Measurements from ENCODE around the gene UBXN6.

Gene UBXN6

DNA sequence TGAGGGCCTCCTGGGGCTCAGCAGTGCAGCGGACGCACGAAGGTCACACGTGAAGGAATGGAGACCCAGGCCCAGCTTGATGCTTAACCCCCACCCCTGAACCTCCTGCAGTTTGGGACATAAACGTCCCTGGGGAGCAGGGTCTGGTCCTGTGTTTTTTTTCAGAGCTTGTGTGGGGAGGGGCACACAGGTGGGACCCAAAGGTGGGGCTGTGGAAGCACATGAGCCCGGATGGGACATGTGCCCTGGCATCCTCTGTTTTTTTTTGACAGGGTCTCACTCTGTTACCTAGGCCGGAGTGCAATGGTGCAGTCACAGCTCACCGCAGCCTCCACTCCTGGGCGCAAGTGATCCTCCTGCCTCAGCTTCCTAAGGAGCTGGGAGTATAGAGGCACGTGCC, 20.5 kb downstream of the UBXN6 start:
- no peak for DNase-seq

DNA sequence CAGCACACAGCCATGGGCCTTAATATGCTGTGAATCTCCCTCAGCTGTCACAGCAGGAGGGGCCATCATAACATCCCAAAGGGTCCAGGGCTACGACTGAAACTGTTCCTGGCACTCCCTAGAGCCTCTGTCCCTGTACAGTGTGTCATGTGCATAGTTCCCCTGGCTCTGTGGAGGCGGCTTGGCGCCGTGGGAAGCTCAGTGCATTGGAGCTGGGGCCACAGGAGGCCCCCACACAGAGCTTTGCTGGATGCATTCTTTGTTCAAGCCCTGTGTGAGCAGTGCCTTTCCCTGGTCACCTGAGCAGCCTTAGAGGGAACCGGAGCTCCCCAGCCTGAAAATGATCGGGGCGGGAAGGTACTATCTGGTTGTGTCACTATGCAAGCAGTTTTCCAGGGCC, 21.4 kb downstream of the UBXN6 start:
- no peak for DNase-seq

DNA sequence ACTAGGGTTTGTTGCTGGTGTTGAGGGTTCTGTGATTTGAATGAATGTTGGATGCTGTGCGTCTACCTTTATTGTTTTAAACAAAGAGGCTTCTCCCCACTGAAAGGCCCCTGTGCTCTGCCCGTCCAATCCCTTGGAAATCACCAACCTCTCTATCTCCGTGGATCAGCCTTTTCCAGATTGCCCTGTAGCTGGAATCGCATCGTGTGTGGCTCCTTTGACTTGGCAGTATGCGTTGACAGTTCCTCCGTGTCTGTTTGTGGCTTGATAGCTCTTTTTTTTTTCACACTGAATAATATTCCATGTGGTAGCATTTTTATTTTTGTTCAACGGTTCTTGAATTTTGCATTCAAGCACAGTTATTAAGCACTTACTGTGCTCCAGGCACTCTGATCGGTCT, 23.2 kb downstream of the UBXN6 start:
- no peak for DNase-seq

DNA sequence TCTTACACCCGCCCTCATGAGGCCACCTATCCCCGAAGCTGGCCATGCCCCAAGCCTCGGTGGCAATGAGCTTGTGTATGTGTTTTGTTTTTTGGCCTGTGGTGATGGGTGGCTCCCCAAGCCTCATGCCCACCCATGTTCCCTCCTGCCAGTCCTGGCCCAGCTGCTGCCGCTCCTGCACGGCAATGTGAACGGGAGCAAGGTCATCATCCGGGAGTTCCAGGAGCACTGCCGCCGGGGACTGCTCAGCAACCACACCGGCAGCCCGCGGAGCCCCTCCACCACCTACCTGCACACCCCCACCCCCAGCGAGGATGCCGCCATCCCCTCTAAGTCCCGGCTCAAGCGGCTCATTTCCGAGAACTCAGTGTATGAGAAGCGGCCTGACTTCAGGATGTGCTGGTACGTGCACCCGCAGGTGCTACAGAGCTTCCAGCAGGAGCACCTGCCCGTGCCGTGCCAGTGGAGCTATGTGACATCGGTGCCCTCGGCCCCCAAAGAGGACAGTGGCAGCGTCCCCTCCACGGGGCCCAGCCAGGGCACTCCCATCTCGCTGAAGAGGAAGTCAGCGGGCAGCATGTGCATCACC, 24.6 kb downstream of the UBXN6 start:
- no peak for DNase-seq

DNA sequence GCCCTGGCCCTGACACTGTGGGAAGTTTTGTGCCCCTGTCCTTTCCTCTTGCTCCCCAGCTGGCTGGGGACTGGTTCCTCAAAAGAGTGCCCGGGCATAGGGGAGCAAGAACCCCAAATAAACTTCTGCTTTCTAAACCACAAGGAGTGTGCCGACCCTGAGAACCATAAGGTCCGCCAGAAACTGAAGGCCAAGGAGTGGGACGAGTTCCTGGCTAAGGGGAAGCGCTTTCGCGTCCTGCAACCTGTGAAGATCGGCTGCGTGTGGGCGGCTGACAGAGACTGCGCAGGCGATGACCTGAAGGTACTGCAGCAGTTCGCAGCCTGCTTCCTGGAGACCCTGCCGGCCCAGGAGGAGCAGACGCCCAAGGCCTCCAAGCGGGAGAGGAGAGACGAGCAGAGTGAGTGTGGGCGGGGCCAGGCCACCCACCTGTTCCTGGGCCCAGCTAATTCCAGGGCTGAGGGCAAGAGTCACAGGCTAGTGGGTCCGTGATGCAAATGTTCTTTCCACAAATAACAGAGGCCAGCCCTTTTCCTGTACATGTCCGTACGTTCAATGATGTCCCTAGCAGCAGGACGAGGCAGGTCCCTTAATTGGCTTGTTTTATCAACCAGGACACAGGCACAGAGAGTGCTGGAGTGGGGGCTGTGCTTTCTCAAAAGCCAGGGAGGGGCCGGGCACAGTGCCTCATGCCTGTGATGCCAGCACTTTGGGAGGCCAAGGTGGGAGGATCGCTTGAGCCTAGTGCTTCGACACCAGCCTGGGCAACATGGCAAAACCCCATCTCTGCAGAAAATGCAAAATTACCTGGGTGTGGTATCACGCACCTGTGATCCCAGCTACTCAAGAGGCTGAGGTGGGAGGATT, 25.6 kb downstream of the UBXN6 start:
- no peak for DNase-seq

DNA sequence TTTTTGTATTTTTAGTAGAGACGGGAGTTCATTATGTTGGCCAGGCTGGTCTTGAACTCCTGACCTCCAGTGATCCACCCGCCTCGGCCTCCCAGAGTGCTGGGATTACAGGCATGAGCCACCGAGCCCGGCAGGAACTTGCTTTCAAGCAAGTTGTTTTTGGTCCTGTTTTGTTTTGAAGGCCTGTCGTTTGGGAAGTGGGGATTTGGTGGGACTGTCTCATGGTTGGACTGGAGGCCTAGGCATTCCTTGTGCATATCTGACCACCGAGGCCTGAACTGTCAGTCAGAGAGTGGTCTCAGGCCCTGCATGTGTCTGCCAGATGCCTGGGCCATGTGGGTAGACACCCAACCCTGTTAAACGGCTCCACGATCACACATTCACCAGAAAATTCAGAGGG, 26.3 kb downstream of the UBXN6 start:
- DNase-seq: no peak

DNA sequence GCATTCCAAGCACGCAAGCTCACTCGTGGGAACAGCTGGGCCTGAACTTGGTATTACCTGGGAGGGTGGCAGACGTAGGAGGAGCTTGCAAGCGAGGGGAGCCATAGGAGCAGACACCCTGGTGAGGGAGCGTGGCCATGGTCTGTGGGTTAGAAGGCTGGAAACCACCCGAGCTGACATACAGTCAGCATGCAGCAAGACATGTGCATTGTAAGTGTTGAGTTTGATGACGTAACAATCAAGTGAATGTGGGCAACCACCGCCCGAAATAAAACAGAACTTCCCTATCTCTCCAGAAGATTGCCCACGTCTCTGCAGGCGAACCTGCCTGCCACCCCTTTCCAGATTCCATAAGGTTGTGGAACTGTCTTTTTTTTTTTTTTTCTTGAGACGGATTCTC, 26.8 kb downstream of the UBXN6 start:
- no peak for DNase-seq

DNA sequence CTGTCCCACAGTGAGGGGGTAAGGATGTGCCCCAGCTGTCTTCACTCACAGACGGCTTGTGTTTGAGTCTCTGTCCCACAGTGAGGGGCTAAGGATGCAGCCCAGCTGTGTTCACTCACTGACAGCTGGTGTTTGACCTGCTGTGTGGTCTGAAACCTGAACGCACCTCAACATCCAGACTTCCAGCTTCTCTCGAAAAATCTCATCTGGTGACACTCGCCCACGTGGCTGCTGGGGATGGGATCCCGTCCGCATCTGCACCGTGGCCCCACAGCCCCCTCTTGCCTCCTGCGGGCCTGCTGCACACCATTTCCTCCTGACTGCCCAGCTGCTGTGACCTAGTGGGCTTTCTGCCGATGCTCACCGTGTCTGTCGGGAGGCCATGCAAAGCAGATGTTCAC, 27.8 kb downstream of the UBXN6 start:
- no peak for DNase-seq

DNA sequence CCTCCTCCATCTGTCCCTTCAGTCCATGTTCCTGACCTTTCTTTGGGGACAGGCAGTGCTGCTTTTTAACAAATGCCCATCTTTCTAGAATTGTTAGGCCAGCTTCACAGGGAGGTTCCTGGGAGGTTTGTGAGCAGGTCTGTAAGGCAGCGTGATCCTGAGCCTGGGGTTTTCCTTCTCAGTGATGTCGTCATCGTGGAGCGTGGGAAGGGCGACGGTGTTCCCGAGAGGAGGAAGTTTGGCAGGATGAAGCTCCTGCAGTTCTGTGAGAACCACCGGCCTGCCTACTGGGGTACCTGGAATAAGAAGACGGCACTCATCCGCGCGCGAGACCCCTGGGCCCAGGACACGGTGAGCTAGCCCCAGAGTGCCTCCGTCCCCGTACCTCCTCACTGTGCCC, 28.3 kb downstream of the UBXN6 start:
- DNase-seq: no peak

DNA sequence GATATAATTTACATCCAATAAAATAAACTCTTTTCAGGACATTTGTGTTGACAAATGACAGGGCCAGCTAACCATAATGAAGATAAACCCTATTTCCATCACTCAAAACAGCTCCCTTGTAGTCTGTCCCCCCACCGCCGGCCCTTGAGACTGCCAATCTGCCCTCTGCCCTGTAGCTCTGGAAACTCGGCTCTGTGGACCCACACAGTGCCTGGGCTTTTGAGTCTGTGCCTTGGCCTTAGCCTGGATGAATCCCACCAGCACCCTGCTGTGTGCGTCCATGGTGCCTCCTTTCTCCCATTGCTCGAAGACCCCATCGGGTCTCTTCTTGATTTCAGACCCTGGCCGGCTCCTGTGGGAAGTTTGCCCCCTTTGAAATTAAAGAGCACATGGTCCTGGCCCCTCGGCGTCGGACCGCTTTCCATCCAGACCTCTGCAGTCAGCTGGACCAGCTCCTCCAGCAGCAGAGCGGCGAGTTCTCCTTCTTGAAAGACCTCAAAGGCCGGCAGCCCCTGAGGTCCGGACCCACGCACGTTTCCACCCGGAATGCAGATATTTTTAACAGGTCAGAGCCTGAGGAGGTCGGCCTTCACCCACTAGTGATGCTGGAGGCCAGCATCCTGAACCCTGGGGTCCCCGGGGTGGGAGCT, 29.1 kb downstream of the UBXN6 start:
- DNase-seq: no peak

DNA sequence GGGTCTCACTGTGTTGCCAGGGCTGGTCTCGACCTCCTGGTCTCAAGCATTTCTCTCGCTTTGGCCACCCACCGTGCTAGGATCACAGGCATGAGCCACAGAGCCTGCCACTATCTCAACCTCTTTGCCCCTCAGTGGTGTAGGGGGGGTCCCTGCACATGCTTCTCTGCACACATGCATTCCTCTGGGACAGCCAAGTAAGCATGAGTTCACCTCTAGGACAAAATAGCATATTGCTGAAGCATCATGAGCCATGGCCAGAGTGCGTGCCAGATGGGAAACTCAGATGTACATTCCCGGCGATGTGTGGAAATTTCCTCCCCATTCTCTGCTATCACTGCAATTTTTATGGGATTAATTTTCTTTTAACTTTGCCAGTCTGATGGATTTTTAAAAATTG, 32.1 kb downstream of the UBXN6 start:
- DNase-seq: no peak

DNA sequence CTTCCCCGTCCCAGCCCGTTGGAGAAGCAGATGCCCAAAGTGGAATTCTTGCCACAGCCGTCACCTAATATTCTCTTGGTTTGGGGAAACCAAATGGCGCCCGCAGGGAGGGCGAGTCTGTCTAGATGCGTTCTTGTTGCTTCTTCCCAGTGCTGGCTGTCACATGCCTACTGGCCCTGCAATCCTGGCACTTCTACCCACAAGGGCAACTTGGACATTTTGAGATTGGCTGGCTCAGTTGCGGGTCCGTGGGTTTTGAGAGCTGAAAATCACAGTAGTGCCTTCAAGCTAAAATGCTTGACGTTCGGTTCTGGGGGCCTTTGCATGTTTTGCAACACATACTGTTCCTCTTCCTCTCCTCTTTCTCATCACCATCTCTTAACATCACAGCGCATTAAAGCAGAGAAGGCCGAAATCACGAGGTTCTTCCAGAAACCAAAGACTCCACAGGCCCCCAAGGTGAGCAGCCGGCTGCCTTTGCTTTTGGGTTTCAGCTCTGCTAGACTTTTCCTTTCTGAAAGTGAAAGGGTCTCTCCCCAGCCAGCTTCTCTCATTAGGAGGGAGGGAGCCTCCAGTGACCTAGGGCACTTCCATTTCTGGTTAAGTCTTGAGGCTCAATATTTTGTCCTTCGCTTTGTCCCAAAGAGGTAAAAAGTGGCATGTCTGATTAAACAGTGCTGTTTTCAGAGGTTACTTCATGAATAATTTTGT, 34.0 kb downstream of the UBXN6 start:
- no peak for DNase-seq

DNA sequence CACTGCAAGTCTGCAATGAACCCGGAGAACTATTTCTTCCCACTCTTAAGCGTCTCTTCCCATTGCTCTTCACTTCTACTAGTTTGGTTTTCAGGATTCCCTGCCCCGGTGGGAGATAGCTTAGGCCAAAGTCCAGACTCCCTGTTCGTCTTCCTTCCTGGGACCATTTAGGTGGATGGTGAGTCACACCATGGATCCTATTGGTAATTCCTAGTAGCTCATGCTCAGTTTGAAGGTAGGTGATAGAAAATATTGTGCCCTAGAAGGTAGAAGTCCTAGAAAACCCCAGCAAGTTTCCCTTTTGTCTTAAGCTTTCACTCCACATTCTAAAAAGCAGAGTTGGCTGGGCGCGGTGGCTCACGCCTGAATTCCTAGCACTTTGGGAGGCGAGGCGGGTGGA, 41.3 kb downstream of the UBXN6 start:
- DNase-seq: no peak

DNA sequence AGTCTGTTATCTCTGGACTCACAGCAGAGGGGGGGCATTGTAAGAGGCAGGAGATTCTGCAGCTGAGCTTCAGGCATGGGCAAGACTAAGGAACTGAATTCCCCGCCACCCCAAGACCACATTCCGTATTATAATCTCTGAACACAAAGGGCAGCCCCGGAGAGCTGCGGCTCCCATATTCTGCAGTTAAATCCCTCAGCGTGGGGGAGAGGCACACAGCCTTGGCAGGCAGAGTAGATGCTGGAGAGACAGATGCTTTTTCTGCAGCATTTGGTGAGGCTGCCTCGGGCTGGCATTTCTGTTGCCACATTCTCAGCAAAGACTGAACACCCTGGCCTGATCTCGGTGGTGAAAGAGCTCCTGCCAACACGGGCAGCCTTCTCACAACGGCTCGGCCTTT, 42.2 kb downstream of the UBXN6 start:
- DNase-seq: no peak

DNA sequence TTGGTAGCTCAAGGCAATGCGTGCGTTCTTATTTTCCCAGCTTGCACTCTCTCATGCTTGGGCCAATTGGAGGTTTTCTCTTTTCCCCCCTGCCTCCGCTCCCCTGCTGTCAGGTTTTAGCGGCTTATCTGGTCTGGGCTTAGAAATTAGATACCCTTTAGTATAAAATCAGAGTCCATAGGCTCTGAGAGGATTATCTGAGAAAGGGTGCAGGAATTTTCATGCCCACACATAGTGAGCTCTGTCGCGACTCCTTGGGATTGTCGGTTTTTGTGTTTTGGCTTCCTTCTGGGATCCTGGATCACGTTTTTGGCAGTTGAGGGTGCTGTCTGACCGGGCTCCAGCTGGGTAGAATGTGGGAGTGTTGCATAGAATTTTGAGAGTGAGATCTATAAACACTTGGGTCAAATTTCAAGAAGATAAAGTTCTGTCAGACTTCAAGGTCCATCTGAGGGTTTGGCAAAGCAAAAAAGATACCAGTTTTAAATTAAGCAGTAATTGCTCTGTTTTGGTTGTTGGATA, 42.7 kb downstream of the UBXN6 start:
- no peak for DNase-seq

DNA sequence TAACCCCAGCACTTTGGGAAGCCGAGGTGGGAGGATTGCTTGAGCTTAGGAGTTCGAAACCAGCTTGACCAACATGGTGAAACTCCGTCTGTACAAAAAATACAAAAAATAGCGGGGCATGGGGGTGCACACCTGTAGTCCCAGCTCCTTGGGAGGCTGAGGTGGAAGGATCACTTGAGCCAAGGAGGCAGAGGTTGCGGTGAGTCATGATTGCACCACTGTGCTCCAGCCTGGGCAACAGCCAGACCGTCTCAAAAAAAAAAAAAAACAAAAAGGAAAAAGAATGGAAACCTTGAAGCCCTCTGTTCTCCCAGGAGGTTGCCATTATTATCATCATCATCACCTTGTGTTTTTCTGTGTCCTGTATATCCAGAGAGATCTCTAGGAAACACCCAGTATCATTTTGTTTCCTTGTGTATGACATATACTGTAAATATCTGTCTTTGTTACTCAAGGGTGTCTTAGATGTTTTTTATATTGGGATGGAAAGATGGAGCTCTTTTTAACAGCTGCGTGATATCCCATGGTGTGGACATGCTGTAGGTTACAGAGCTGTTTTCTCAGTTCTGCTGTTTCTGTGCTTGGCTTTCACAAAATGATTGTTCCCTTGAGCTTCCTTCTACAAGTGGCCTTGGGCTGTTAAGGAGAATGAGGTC, 43.3 kb downstream of the UBXN6 start:
- no peak for DNase-seq

DNA sequence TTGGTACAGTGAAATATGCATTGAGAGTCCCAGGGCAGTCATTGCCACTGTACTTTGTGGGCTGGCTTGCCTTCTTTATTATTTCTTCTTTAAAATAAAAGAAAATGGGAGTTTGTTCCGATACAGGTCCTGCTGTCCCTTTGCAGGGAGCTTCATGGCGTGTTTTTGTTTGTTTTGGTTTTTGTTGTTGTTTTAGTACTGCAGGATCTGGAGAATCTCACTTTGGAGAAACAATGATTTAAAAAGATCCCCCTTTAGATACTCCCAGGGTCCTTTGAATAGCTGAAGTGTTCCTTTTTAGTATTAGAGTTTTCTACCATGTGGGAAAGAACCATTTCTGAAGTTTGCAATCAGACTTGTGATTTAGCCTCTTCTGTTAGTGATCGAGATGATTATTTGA, 44.0 kb downstream of the UBXN6 start:
- no peak for DNase-seq

DNA sequence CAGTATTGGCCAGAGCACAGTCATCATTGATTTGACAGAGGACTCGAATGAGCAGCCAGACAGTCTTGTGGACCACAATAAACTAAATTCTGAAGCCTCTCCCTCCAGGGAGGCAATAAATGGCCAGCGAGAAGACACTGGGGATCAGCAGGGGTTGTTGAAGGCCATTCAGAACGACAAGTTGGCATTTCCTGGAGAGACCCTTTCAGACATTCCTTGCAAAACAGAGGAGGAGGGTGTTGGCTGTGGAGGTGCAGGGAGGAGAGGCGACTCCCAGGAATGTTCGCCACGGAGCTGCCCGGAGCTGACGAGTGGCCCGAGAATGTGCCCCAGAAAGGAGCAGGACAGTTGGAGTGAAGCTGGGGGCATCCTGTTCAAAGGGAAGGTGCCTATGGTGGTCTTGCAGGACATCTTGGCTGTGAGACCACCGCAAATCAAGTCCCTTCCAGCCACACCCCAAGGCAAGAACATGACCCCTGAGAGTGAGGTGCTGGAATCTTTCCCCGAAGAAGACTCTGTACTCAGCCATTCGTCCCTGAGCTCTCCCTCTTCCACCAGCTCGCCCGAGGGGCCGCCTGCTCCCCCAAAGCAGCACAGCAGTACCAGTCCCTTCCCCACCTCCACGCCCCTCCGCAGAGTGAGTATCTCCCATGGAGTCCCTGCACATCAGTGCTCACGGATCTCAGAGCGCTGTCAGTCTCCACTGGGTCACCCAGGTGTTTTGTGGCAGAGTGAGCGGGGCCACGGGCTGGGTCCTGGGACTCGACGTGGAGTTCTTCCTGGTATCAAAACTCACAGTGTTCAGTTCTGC, 48.3 kb downstream of the UBXN6 start:
- no peak for DNase-seq

DNA sequence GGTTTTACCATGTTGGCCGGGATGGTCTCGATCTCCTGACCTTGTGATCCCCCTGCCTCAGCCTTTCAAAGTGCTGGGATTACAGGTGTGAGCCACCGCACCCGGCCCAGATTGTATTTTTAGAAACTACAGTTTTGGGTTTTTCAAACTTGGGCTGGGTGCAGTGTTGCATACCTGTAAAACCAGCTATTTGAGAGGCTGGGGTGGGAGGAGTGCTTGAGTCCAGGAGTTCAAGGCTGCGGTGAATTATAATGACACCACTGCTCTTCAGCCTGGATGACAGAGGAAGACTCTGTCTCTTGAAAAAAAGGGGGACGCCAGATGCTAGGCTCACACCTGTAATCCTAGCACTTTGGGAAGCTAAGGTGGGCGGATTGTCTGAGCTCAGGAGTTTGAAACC, 51.0 kb downstream of the UBXN6 start:
- DNase-seq: no peak

DNA sequence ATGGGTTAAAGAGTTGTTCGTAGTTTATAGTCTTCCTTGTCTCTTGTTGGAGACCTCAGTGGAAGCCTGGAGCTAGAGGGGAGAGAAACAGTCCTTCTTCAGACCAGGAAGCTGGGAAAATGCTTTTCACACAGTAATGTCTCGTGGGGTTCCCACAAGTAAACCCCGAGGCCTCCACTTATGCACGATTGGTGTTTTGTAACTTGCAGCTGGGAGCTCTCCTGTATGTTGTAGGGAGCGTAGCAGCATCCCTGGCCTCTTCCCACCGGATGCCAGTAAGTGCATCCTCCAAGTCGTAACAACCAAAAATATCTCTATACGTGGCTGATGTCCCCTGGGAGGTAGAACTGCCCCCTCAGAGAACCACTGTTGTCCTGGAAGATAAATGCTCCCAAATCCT, 51.6 kb downstream of the UBXN6 start:
- no peak for DNase-seq

DNA sequence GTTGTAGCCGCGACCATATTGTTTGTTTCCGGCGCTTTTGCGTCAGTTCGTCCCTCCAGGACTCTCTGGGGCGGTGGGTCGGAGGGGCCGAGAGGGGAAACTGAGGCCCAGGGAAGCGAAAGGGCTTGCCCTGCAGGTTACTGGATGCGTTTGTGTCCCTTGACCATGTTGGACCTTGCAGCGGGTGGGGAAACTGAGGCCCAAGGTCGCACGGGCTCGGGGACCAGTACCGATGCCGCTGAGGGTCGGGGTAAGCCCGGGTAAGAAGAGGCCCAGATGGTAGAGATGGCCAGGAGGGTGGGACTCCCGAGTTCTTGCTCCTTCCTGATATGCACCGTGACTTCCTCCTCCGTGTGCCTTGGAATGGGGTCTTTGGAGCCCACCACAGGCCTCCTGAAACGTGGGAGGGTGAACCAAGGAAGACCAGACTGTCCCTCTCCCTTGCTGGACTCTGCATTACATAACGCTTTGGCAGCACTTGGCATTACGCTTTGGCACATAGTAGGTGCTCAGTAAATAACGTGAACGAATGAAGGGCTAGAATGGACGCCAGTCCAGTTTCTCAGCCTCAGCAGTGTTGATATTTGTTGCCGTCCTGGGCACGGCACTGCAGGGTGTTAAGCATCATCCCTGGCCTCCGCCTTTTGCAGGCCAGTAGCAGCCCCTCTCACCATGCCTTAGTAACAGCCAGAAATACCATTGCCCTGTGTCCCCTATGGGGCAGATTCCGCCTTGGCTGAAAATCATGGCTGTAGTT, 54.4 kb downstream of the UBXN6 start:
- DNase-seq: no peak
